Measurements from ENCODE around the gene SKIC8.

SKIC8 gene

GRCh38 chr15:78321786-78322185 is 22.4 kb upstream of the SKIC8 start:
- DNase-seq, result no peak

GRCh38 chr15:78321041-78321570 is 21.7 kb upstream of the SKIC8 start:
- DNase-seq, result no peak

GRCh38 chr15:78320183-78320582 is 20.8 kb upstream of the SKIC8 start:
- DNase-seq, result no peak

- DNase-seq, result no peak
These were observed 20.2 kb upstream of the SKIC8 start for GRCh38 chr15:78319588-78319987.

- no peak for DNase-seq
These were observed 17.9 kb upstream of the SKIC8 start for GRCh38 chr15:78317145-78317836.

- DNase-seq, result no peak
These were observed 17.1 kb upstream of the SKIC8 start for GRCh38 chr15:78316283-78317083.

- no peak for DNase-seq
These were observed 16.4 kb upstream of the SKIC8 start for GRCh38 chr15:78315686-78316282.

- no peak for DNase-seq
These were observed 14.8 kb upstream of the SKIC8 start for GRCh38 chr15:78314181-78314581.

- no peak for DNase-seq
These were observed 14.0 kb upstream of the SKIC8 start for GRCh38 chr15:78313383-78313782.

GRCh38 chr15:78312957-78313356 is 13.5 kb upstream of the SKIC8 start:
- DNase-seq, result no peak

- no peak for DNase-seq
These were observed 13.1 kb upstream of the SKIC8 start for GRCh38 chr15:78312536-78312935.

GRCh38 chr15:78311292-78311691 is 11.9 kb upstream of the SKIC8 start:
- no peak for DNase-seq

- peak; percentile 64 for DNase-seq
These were observed 9.1 kb upstream of the SKIC8 start for GRCh38 chr15:78308422-78309032.

- no peak for DNase-seq
These were observed 8.6 kb upstream of the SKIC8 start for GRCh38 chr15:78307976-78308375.

GRCh38 chr15:78306176-78306774 is 6.9 kb upstream of the SKIC8 start:
- no peak for DNase-seq

GRCh38 chr15:78304216-78305066 is 5.0 kb upstream of the SKIC8 start:
- DNase-seq, result no peak

- peak; percentile 51 for DNase-seq
These were observed 3.3 kb upstream of the SKIC8 start for GRCh38 chr15:78302579-78303312.

GRCh38 chr15:78301828-78302227 is 2.4 kb upstream of the SKIC8 start:
- no peak for DNase-seq

GRCh38 chr15:78301326-78301725 is 1.9 kb upstream of the SKIC8 start:
- DNase-seq, result peak; percentile 34

GRCh38 chr15:78292219-78292618 is 7.2 kb downstream of the SKIC8 start:
- no peak for DNase-seq

GRCh38 chr15:78291698-78292097 is 7.7 kb downstream of the SKIC8 start:
- no peak for DNase-seq
